PFSK-1 (cell line): ENCODE measurements around the gene DGLUCY.

Experiments
- FOXP2 ChIP-seq: optimal IDR thresholded peaks from 2 replicates; pipeline ENCODE3; 2011; ENCODE audit warnings: borderline replicate concordance, control low read depth, inconsistent platforms; ENCODE audit not compliant: insufficient read depth; ENCODE audit errors: extremely low read length, extremely low read depth
- POLR2AphosphoS5 ChIP-seq: IDR thresholded peaks from 2 replicates; pipeline ENCODE4 v1.6.1; 2012; ENCODE audit warnings: low read depth, mild to moderate bottlenecking, control low read depth, low read length, moderate library complexity
- REST ChIP-seq, 2 experiments: IDR thresholded peaks; 2 replicates each; pipeline versions ENCODE4 v1.6.1 to v1.8.0; 2011 to 2012; ENCODE audit warnings: low read depth in 2 of 2, low read length in 2 of 2, control low read depth in 1 of 2, inconsistent platforms in 1 of 2, mild to moderate bottlenecking in 1 of 2, moderate library complexity in 1 of 2; ENCODE audit not compliant: insufficient read depth in 1 of 2
- SIN3A ChIP-seq: IDR thresholded peaks from 2 replicates; pipeline ENCODE4 v1.6.1; 2012; ENCODE audit warnings: mild to moderate bottlenecking, low read length, moderate library complexity, borderline replicate concordance; ENCODE audit not compliant: insufficient read depth
- TAF1 ChIP-seq: IDR thresholded peaks from 2 replicates; pipeline ENCODE4 v1.6.1; 2012; ENCODE audit warnings: low read length, control low read depth, borderline replicate concordance; ENCODE audit not compliant: insufficient read depth

Gene DGLUCY

GRCh38 chr14:91258011-91258618, 144.2 kb downstream of the DGLUCY start:
- TF ChIP-seq FOXP2 (no peak), SIN3A (no peak), POLR2AphosphoS5 (no peak), TAF1 (no peak)

- TF ChIP-seq TAF1 (no peak), POLR2AphosphoS5 (no peak)
Observed at GRCh38 chr14:91258876-91259275, 145.0 kb downstream of the DGLUCY start.

- TF ChIP-seq FOXP2 (no peak), SIN3A (no peak), REST (IDR thresholded peaks at IDR 0.05; ENCODE audit: insufficient read depth in 1 of 2, low read depth in 2 of 2, low read length in 2 of 2) (no peak), POLR2AphosphoS5 (no peak), TAF1 (no peak)
Observed at GRCh38 chr14:91261115-91261514, 147.2 kb downstream of the DGLUCY start.

GRCh38 chr14:91261986-91262549, 148.2 kb downstream of the DGLUCY start:
- TF ChIP-seq TAF1 = no peak
- TF ChIP-seq FOXP2 = no peak
- TF ChIP-seq SIN3A = no peak
- TF ChIP-seq POLR2AphosphoS5 = no peak
- no peak for TF ChIP-seq REST (IDR thresholded peaks at IDR 0.05; ENCODE audit: insufficient read depth in 1 of 2, low read depth in 2 of 2, low read length in 2 of 2)

GRCh38 chr14:91263329-91263728, 149.5 kb downstream of the DGLUCY start:
- TF ChIP-seq FOXP2 (no peak), REST (IDR thresholded peaks at IDR 0.05; ENCODE audit: insufficient read depth in 1 of 2, low read depth in 2 of 2, low read length in 2 of 2) (no peak), SIN3A (no peak), TAF1 (no peak), POLR2AphosphoS5 (no peak)
